Activated CD4-positive, alpha-beta T cell treated with anti-CD3 and anti-CD28 coated beads, Interleukin-2, Interleukin-4, amounts not matched to agents 100 ng/mL and 50 ng/mL, durations not matched to agents 16 hours and 8 hours (primary cell): ENCODE measurements around the gene RNF214.
"Not testable (repeated sequence)": the region's sequence is repeated elsewhere in the genome, so short reads cannot be mapped to it uniquely, and the experiment has no call there.

ENCODE experiments used
- DNase-seq: peaks from one replicate; pipeline ENCODE4 v3.0.0-alpha.2; 2020; ENCODE audit warnings: low spot score

Gene RNF214

DNA sequence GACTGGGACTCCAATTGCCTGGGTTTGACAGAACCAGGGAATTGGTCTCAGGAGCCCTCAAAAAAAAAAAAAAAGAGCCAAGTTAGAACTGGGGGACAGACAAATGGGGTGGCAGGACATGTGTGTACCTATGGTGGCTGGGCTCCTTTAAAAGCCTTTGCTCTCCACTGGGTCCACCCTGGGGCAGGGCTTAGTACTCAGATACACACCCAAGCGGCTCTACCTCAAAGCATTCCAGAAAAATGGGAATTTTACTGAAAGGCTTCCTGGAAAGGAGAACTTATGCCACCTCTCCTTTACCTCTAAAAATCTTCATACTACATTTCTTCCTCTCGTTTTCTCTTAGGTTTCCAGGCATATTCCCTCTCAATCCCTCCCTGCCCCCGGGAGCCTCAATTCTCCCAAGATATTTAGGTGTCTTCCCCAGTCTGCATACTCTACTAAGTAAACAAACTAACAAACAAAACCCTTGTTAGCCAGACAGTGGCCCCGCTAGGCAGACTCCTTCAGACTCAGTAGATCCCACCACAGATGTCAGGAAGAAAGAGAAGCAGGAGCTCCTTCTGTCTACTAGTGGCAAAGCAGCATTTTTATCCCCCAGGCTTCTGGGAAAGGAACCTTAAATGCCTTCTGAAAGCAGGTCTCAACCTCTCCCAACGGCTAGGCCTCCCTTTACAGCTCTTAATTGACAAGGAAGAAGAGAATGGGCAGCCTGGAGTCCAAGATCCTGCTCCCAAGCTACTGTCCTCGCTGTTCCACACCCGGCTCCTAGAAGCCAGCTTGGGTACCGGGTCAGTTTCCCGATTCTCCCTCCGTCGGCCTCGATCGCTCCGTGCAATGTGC lies 1.3 kb upstream of the RNF214 start:
- DNase-seq: no peak

GRCh38 chr11:117231842-117232091 lies 704 bp upstream of the RNF214 start, which contains the start of gene PCSK7:
Gene PCSK7 (minus strand): TSS chr11:117232073. CDS start chr11:117229844, 2,229 bp downstream.
- DNase-seq: no peak

DNA sequence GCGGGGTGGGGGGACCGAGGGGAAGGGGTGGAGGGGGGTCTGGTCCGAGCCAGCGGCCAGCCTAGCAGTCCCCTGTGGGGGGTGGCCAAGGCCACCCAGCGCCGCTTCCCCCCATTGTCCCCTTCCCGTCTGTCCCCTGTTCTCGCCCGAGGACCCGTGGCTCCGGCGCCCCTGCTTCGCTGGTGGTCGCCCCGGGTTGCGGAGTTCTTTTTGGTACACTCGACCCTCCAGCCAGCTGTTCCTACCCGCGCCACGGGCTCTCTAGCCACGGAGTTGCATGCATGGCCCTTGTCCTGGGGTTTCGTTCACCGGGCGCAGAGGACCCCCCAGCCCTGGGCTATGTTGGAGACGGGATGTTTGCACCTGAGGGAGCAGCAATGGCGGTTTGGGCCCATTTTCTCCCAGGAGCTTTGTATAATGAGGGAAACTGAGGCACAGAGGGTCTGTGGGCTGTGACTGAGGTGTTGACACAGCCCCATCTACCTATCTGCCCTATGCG lies 489 bp downstream of the RNF214 start:
- no peak for DNase-seq

DNA sequence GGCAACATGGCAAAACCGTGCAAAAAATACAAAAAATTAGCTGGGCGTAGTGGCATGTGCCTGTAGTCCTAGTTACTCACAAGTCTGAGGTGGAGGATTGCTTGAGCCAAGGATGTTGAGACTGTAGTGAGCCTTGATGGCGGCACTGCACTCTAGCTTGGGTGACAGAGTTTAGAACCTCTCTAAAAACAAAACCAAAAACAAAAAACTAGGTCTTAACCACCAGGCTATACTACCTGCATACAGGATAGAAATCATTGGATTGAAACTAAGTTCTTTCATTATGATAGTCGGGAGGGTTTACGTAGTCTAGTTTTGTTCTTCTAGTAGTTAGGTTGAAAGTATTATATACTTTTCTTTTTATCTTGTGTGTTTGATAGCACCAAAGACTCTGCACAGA lies 5.8 kb downstream of the RNF214 start:
- peak; percentile 34 for DNase-seq

DNA sequence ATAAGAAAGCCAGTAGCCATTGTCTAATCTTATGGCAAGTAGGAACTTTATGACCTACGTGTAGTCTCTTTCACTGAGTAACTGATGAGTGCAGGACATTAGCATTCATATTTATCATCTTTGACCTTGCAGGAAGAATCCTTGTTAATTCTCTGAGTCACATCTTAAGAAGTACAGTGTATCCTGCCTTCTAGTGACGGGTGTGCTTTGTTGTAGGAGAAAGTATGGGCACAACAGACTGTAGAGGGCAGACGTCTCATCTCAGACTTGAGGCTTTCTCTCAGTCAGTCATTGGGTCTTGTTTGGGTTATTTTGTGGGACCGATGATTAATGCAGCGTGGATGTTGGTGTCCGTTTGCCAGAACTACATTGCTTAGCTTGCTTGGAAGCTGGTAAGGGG lies 6.8 kb downstream of the RNF214 start:
- no peak for DNase-seq

DNA sequence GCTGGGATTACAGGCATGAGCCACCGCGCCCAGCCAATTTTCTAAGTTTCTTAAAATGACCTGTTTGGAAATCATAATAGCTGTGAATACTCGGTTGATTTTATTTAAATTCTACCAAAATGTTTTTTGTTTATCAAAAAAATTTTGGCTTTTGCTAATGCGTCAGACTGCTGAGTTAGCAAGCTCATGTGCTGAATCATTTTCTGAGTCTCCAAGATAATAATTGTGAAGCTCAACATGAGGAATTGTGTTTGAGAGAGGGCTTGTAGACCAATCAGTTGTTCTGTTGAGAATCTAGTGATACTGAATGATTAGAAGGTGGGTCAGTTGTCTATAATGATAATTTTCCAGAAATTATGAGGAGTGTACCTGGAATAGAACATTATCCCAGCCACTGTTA lies 15.9 kb downstream of the RNF214 start:
- no peak for DNase-seq

DNA sequence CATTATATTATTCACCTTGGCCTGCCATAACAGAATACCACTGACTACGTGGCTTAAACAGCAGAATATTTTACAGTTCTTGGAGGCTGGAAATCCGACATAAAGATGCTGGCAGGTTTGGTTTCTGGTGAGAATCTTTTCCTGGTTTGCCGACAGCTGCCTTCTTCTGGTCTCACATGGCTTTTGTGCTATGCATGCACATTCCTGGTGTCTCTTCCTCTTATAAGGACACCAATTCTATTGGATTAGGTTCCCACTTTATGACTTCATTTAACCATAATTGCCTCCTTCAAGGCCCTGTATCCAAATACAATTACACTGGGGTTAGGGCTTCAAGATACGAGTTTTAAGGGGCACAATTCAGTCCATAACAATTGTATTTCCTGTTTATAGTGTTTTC lies 17.1 kb downstream of the RNF214 start:
- DNase-seq: no peak

- DNase-seq: no peak
Measured at GRCh38 chr11:117251506-117251905, 19.0 kb downstream of the RNF214 start.

GRCh38 chr11:117255966-117256365 lies 23.5 kb downstream of the RNF214 start:
- DNase-seq: no peak

DNA sequence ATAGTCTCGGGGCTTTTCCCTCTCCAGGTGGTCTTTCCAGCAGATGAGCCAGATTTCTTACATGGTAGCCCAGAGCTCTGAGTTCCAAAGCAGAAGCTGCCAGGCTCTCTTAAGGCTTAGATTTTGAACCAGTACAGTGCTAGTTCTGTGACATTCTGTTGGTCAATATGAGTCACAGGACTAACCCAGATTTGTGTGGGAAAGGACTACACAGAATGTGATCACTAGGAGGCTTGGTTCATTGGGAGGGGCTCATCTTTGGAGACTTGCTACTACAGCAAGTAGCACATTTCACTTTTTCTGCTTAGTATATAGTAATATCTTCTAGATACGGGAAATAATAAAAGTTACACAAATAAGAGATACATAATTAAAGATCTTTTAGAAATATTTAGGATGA lies 24.1 kb downstream of the RNF214 start:
- DNase-seq: no peak

GRCh38 chr11:117258576-117258975 lies 26.1 kb downstream of the RNF214 start:
- no peak for DNase-seq

- DNase-seq: no peak
Measured at GRCh38 chr11:117259417-117259816, 26.9 kb downstream of the RNF214 start.

- not testable (repeated sequence) for DNase-seq
Measured at GRCh38 chr11:117264624-117265323, 32.3 kb downstream of the RNF214 start.

DNA sequence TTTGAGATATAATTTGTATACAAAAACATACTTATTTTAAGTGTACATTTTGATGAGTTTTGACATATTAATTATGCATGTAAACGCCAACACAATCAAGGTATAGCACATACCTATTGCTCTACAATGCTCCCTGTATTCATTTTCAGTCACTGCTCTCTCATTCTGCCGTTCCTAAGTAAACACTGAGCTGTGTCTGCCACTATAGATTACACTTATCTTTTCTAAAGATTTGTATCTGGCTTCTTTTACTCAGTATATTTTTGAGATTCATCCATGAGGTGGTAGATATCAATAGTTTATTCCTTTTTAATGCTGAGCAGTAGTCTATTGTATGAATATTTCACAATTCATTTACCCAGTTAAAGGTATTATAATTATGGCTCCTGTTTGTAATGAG lies 33.3 kb downstream of the RNF214 start:
- no peak for DNase-seq

DNA sequence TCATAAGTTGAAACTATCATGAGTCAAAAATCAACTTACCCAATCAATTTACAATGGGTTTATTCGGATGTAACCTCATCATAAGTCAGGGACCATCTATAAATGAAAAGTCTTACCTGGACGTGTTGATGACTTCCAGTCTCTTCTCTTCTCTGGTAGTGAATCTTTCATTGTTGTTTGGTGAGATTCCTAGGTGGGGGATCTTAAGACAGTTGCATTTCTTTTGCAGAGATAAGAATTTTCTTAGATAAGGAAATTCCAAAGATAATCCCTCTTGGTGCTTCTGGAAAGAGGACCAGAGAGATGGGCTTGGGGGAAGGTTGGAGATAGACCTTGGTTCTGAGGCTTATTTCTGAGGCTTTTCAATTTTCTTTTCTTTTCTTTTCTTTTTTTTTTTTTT lies 37.4 kb downstream of the RNF214 start:
- DNase-seq: no peak

DNA sequence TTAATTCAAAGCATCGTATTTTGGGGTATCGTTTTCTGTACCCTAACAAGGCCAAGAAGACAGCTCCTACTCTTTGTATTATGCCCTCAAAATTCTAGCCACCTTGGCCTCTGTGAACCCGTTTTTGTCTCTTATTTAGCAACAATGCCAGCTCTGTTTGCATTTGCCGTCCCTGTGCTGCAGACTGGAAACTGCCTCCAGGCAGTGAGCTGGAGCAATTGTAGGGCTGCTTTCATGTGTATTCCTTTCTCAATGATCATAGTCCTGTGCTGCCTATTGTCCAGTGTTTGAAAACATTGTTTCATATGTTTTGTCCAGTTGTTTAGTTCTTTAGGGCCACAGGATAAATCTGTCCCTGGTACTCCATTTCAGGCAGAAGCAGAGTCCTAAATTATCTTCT lies 38.7 kb downstream of the RNF214 start:
- DNase-seq: no peak

- not testable (repeated sequence) for DNase-seq
Measured at GRCh38 chr11:117272175-117272574, 39.7 kb downstream of the RNF214 start.

DNA sequence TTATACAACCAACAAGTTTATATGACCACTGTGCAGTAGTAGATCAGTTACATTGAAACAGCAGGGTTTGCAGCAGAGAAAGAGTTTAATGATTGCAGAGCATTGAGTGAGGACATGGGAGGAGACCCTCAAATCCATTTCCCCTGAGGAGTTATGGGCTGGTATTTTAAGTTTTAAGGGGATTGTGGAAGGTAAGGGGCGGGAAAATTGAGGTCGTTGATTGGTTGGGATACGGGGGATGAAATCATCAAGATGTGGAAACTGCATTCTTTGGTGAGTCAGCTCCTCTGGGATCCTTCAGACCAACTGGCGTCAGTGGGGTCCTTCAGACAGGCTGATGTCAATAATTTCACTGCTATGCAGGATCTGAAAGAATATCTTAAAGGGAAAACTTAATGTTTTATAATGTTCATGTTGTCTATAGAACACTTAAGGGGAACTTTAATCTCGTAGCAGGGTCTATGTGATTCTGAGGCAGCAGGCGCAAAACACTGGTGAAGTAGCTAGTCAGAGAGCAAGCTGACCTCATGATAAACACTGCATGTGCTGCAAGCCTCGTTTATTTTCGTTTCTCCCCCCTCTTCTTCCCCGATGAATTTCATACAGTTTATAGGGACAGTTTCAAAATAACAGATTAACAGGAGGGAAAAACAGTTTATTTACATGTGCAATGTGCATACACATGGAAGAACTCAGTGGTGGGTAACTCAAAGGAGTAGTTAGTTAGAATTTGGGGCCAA lies 41.2 kb downstream of the RNF214 start:
- no peak for DNase-seq

DNA sequence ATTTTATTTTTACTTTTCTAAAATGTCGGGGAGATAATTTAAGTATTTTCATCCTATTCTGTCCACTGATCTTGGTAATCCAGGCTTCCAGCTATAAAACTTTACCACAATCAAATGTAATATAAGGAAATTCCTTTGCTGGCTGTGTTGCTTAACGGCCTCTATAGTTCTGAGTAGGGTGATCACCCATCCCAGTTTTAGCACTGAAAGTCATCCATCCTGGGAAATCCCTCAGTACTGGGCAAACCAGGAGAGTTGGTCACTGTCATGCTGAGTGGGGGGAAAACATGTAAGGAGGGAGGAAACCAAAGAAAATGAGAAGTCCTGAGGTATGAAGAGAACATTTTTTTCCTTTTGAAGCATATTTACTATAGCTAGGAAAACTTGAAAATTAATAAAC lies 45.9 kb downstream of the RNF214 start:
- DNase-seq: no peak

DNA sequence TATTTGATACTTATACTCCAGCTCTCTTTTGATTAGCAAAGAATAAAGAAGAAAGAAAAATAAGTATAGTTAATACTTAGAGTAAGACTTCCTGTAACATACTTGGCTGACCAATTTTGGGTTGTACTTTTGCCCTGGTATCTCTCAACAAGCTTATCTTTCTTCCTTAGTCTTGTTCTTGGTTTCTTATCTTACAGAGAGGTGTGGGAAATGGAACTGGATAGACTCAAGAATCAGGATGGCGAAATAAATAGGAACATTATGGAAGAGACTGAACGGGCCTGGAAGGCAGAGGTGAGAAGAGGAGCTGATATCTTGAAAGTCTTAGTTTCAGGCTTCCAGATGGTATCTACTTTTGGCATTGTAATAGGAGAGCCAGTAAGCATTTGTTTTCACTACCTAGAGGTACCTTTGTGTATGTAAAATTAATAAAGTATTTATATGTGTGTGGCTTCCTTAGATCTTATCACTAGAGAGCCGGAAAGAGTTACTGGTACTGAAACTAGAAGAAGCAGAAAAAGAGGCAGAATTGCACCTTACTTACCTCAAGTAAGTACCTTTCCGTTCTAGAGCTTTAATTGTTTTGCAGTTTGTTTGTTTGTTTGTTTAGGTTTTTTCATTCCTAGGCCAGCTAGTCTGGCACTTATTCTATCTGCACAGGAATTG lies 47.4 kb downstream of the RNF214 start:
- peak; percentile 46 for DNase-seq

- no peak for DNase-seq
Measured at GRCh38 chr11:117281159-117281558, 48.7 kb downstream of the RNF214 start.

GRCh38 chr11:117281869-117282268 lies 49.4 kb downstream of the RNF214 start:
- DNase-seq: no peak
